ENCODE data around the gene C2CD2. TPM values are rescaled to one million over a fixed set of nuclear protein-coding genes. Genes with fewer than 3 reads are reported as not detected.

The C2CD2 gene
- total and polyA plus RNA-seq, 3 experiments from 2014 or later = 2.3 to 5.0 (median 4.3) TPM

- H3K4me1 Mint-ChIP-seq = peaks cover 7 to 18% (median 15%) of the 10 kb centered on the region in 3 donors
- no peak overlapping the region for H3K4me3 Mint-ChIP-seq
- peaks cover 0 to 2% of the 10 kb centered on the region in 2 donors for H3K27me3 Mint-ChIP-seq
- peaks cover 0 to 62% (median 24%) of the 10 kb centered on the region in 3 donors for H3K36me3 Mint-ChIP-seq
- Histone ChIP-seq H3K4me3 (ENCODE audit: low read length) (no peak overlapping the region), H3K9me3 (ENCODE audit: low read length) (no peaks in the 10 kb centered on the region), H3K27ac (ENCODE audit: low read depth, low read length) (no peak overlapping the region), H3K4me1 (ENCODE audit: insufficient read depth, low read length) (peaks cover 9% of the 10 kb centered on the region), H3K36me3 (ENCODE audit: insufficient read depth, low read length) (peaks cover 5% of the 10 kb centered on the region), H3K27me3 (ENCODE audit: insufficient read depth, low read length, poor library complexity, severe bottlenecking) (no peaks in the 10 kb centered on the region)
- no peaks in the 10 kb centered on the region for H3K9me3 Mint-ChIP-seq
- POLR2A ChIA-PET = no interaction called here
- no peak for DNase-seq
- H3K27ac Mint-ChIP-seq = peak overlapping the region in 1 of 8 donors; percentile 43
- CTCF ChIA-PET = interaction anchor here (1.0 to 2.1 kb wide), 2 partner anchors 205 to 215 kb away, joined by 3 to 5 read pairs; no protein-coding TSS in a partner anchor
Measured at GRCh38 chr21:41902946-41903345, 50.9 kb downstream of the C2CD2 start.

- POLR2A ChIA-PET = no interaction called here
- CTCF ChIA-PET = no interaction called here
- H3K9me3 Mint-ChIP-seq = no peaks in the 10 kb centered on the region
- DNase-seq = no peak
- peaks cover 0 to 2% of the 10 kb centered on the region in 2 donors for H3K27me3 Mint-ChIP-seq
- Histone ChIP-seq H3K4me1 (ENCODE audit: insufficient read depth, low read length) (peaks cover 9% of the 10 kb centered on the region), H3K9me3 (ENCODE audit: low read length) (no peaks in the 10 kb centered on the region), H3K36me3 (ENCODE audit: insufficient read depth, low read length) (peaks cover 5% of the 10 kb centered on the region), H3K27ac (ENCODE audit: low read depth, low read length) (no peak overlapping the region), H3K4me3 (ENCODE audit: low read length) (no peak overlapping the region), H3K27me3 (ENCODE audit: insufficient read depth, low read length, poor library complexity, severe bottlenecking) (no peaks in the 10 kb centered on the region)
- peaks cover 0 to 51% (median 23%) of the 10 kb centered on the region in 3 donors for H3K36me3 Mint-ChIP-seq
- peaks cover 7 to 18% (median 15%) of the 10 kb centered on the region in 3 donors for H3K4me1 Mint-ChIP-seq
- no peak overlapping the region for H3K27ac Mint-ChIP-seq
- H3K4me3 Mint-ChIP-seq = no peak overlapping the region
Measured at GRCh38 chr21:41901782-41902181, 52.0 kb downstream of the C2CD2 start.

GRCh38 chr21:41901099-41901498 lies 52.7 kb downstream of the C2CD2 start:
- Mint-ChIP-seq H3K4me3 (no peak overlapping the region), H3K9me3 (no peaks in the 10 kb centered on the region), H3K4me1 (peaks cover 9 to 19% (median 16%) of the 10 kb centered on the region in 3 donors), H3K27ac (peak overlapping the region in 1 of 8 donors; percentile 17), H3K36me3 (peaks cover 0 to 45% (median 19%) of the 10 kb centered on the region in 3 donors), H3K27me3 (peaks cover 0 to 2% of the 10 kb centered on the region in 2 donors)
- Histone ChIP-seq H3K4me1 (ENCODE audit: insufficient read depth, low read length) (peaks cover 12% of the 10 kb centered on the region), H3K27me3 (ENCODE audit: insufficient read depth, low read length, poor library complexity, severe bottlenecking) (no peaks in the 10 kb centered on the region), H3K27ac (ENCODE audit: low read depth, low read length) (no peak overlapping the region), H3K9me3 (ENCODE audit: low read length) (no peaks in the 10 kb centered on the region), H3K36me3 (ENCODE audit: insufficient read depth, low read length) (peaks cover 5% of the 10 kb centered on the region), H3K4me3 (ENCODE audit: low read length) (no peak overlapping the region)
- ChIA-PET CTCF (no interaction called here), POLR2A (no interaction called here)
- no peak for DNase-seq

GRCh38 chr21:41900401-41900800 lies 53.4 kb downstream of the C2CD2 start:
- Mint-ChIP-seq H3K27me3 (peaks cover 0 to 2% of the 10 kb centered on the region in 2 donors), H3K4me3 (no peak overlapping the region), H3K36me3 (peaks cover 4 to 42% (median 19%) of the 10 kb centered on the region in 3 donors), H3K4me1 (peaks cover 16 to 25% (median 23%) of the 10 kb centered on the region in 3 donors), H3K27ac (no peak overlapping the region), H3K9me3 (no peaks in the 10 kb centered on the region)
- Histone ChIP-seq H3K36me3 (ENCODE audit: insufficient read depth, low read length) (peaks cover 5% of the 10 kb centered on the region), H3K27ac (ENCODE audit: low read depth, low read length) (no peak overlapping the region), H3K9me3 (ENCODE audit: low read length) (no peaks in the 10 kb centered on the region), H3K4me1 (ENCODE audit: insufficient read depth, low read length) (peaks cover 19% of the 10 kb centered on the region), H3K4me3 (ENCODE audit: low read length) (no peak overlapping the region), H3K27me3 (ENCODE audit: insufficient read depth, low read length, poor library complexity, severe bottlenecking) (no peaks in the 10 kb centered on the region)
- POLR2A ChIA-PET = no interaction called here
- no peak for DNase-seq
- CTCF ChIA-PET = no interaction called here

GRCh38 chr21:41899426-41900202 lies 54.2 kb downstream of the C2CD2 start:
- H3K9me3 Mint-ChIP-seq = no peaks in the 10 kb centered on the region
- H3K9me3 ChIP-seq (ENCODE audit: low read length) = no peaks in the 10 kb centered on the region
- no peaks in the 10 kb centered on the region for H3K27me3 ChIP-seq (ENCODE audit: insufficient read depth, low read length, poor library complexity, severe bottlenecking)
- no peak overlapping the region for H3K4me3 ChIP-seq (ENCODE audit: low read length)
- POLR2A ChIA-PET = interaction anchor here (0.5 kb wide), 1 partner anchor 110 kb away, joined by 3 read pairs; no protein-coding TSS in a partner anchor
- peaks cover 4 to 38% (median 19%) of the 10 kb centered on the region in 3 donors for H3K36me3 Mint-ChIP-seq
- CTCF ChIA-PET = interaction anchor here (1.3 kb wide), 1 partner anchor 209 kb away, joined by 3 read pairs; no protein-coding TSS in a partner anchor
- peak in 2 of 5 donors; percentile 8 to 16 for DNase-seq
- H3K27me3 Mint-ChIP-seq = peaks cover 0 to 1% of the 10 kb centered on the region in 2 donors
- H3K27ac Mint-ChIP-seq = peak overlapping the region in 5 of 8 donors; percentile 42 to 77 (median 52)
- peaks cover 21% of the 10 kb centered on the region for H3K4me1 ChIP-seq (ENCODE audit: insufficient read depth, low read length)
- peaks cover 18 to 25% (median 25%) of the 10 kb centered on the region in 3 donors for H3K4me1 Mint-ChIP-seq
- peak overlapping the region in 4 of 7 donors; percentile 25 to 77 (median 49) for H3K4me3 Mint-ChIP-seq
- H3K36me3 ChIP-seq (ENCODE audit: insufficient read depth, low read length) = peaks cover 5% of the 10 kb centered on the region
- H3K27ac ChIP-seq (ENCODE audit: low read depth, low read length) = no peak overlapping the region

- Histone ChIP-seq H3K9me3 (ENCODE audit: low read length) (no peaks in the 10 kb centered on the region), H3K27ac (ENCODE audit: low read depth, low read length) (no peak overlapping the region), H3K36me3 (ENCODE audit: insufficient read depth, low read length) (peaks cover 5% of the 10 kb centered on the region), H3K4me1 (ENCODE audit: insufficient read depth, low read length) (peaks cover 21% of the 10 kb centered on the region), H3K4me3 (ENCODE audit: low read length) (no peak overlapping the region), H3K27me3 (ENCODE audit: insufficient read depth, low read length, poor library complexity, severe bottlenecking) (no peaks in the 10 kb centered on the region)
- H3K9me3 Mint-ChIP-seq = no peaks in the 10 kb centered on the region
- ChIA-PET POLR2A (interaction anchor here (0.5 kb wide), 1 partner anchor 110 kb away, joined by 3 read pairs; no protein-coding TSS in a partner anchor), CTCF (interaction anchor here (1.3 kb wide), 1 partner anchor 209 kb away, joined by 3 read pairs; no protein-coding TSS in a partner anchor)
- H3K36me3 Mint-ChIP-seq = peaks cover 4 to 32% (median 16%) of the 10 kb centered on the region in 3 donors
- peaks cover 18 to 25% (median 25%) of the 10 kb centered on the region in 3 donors for H3K4me1 Mint-ChIP-seq
- DNase-seq = no peak
- peak overlapping the region in 2 of 7 donors; percentile 25 to 54 for H3K4me3 Mint-ChIP-seq
- H3K27ac Mint-ChIP-seq = peak overlapping the region in 3 of 8 donors; percentile 47 to 77 (median 61)
- peaks cover 0 to 1% of the 10 kb centered on the region in 2 donors for H3K27me3 Mint-ChIP-seq
Measured at GRCh38 chr21:41898998-41899397, 54.8 kb downstream of the C2CD2 start.

GRCh38 chr21:41897700-41898099 lies 56.1 kb downstream of the C2CD2 start:
- ChIA-PET CTCF (no interaction called here), POLR2A (no interaction called here)
- no peaks in the 10 kb centered on the region for H3K9me3 Mint-ChIP-seq
- no peaks in the 10 kb centered on the region for H3K9me3 ChIP-seq (ENCODE audit: low read length)
- no peak for DNase-seq
- no peaks in the 10 kb centered on the region for H3K27me3 ChIP-seq (ENCODE audit: insufficient read depth, low read length, poor library complexity, severe bottlenecking)
- H3K4me1 ChIP-seq (ENCODE audit: insufficient read depth, low read length) = peaks cover 21% of the 10 kb centered on the region
- H3K36me3 Mint-ChIP-seq = peaks cover 4 to 27% (median 14%) of the 10 kb centered on the region in 3 donors
- H3K27ac Mint-ChIP-seq = no peak overlapping the region
- no peak overlapping the region for H3K4me3 Mint-ChIP-seq
- peaks cover 5% of the 10 kb centered on the region for H3K36me3 ChIP-seq (ENCODE audit: insufficient read depth, low read length)
- H3K4me3 ChIP-seq (ENCODE audit: low read length) = no peak overlapping the region
- peaks cover 0 to 1% of the 10 kb centered on the region in 2 donors for H3K27me3 Mint-ChIP-seq
- no peak overlapping the region for H3K27ac ChIP-seq (ENCODE audit: low read depth, low read length)
- H3K4me1 Mint-ChIP-seq = peaks cover 18 to 25% (median 25%) of the 10 kb centered on the region in 3 donors

GRCh38 chr21:41897047-41897669 lies 56.7 kb downstream of the C2CD2 start:
- H3K4me3 ChIP-seq (ENCODE audit: low read length) = no peak overlapping the region
- H3K9me3 ChIP-seq (ENCODE audit: low read length) = no peaks in the 10 kb centered on the region
- no peak overlapping the region for H3K4me3 Mint-ChIP-seq
- H3K9me3 Mint-ChIP-seq = no peaks in the 10 kb centered on the region
- H3K36me3 ChIP-seq (ENCODE audit: insufficient read depth, low read length) = peaks cover 5% of the 10 kb centered on the region
- H3K36me3 Mint-ChIP-seq = peaks cover 4 to 26% (median 11%) of the 10 kb centered on the region in 3 donors
- H3K27me3 ChIP-seq (ENCODE audit: insufficient read depth, low read length, poor library complexity, severe bottlenecking) = no peaks in the 10 kb centered on the region
- peaks cover 18 to 25% (median 25%) of the 10 kb centered on the region in 3 donors for H3K4me1 Mint-ChIP-seq
- DNase-seq = no peak
- POLR2A ChIA-PET = no interaction called here
- H3K27ac Mint-ChIP-seq = no peak overlapping the region
- H3K27me3 Mint-ChIP-seq = peaks cover 0 to 1% of the 10 kb centered on the region in 2 donors
- no peak overlapping the region for H3K27ac ChIP-seq (ENCODE audit: low read depth, low read length)
- CTCF ChIA-PET = no interaction called here
- peaks cover 21% of the 10 kb centered on the region for H3K4me1 ChIP-seq (ENCODE audit: insufficient read depth, low read length)

All from CD8-positive, alpha-beta memory T cell (primary cell).